GM12872 (cell line): ENCODE data around the gene PARP16.

Experiments
- TF ChIP-seq, protein P1 (sequence below): IDR thresholded peaks from 3 replicates; pipeline ENCODE4 v1.5.1; 2011; ENCODE audit warnings: low read depth, mild to moderate bottlenecking, low read length, moderate library complexity; ENCODE audit not compliant: insufficient read depth

The PARP16 gene

GRCh38 chr15:65245096-65245856 is 41.4 kb downstream of the PARP16 start:
- TF ChIP-seq, protein P1, sequence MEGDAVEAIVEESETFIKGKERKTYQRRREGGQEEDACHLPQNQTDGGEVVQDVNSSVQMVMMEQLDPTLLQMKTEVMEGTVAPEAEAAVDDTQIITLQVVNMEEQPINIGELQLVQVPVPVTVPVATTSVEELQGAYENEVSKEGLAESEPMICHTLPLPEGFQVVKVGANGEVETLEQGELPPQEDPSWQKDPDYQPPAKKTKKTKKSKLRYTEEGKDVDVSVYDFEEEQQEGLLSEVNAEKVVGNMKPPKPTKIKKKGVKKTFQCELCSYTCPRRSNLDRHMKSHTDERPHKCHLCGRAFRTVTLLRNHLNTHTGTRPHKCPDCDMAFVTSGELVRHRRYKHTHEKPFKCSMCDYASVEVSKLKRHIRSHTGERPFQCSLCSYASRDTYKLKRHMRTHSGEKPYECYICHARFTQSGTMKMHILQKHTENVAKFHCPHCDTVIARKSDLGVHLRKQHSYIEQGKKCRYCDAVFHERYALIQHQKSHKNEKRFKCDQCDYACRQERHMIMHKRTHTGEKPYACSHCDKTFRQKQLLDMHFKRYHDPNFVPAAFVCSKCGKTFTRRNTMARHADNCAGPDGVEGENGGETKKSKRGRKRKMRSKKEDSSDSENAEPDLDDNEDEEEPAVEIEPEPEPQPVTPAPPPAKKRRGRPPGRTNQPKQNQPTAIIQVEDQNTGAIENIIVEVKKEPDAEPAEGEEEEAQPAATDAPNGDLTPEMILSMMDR: no peak

DNA sequence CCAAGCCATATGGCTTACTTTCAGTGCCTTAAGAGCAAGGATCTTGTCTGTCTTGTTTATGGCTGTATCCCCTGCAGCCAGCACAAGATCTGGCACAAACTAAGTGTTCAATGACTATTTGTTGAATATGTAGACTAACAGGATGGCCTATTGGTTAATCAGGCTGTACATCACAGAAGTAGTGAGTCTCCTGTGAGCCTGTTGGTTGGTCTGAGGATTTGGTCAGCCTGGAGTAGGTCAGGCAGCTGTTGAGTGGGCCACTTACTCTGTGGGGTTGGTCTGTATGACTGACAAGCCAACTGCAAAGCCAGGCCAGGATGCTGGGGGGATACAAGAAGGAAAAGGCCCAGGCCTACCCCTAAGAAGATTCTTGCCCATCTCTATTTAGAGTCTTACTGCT is 42.0 kb downstream of the PARP16 start:
- TF ChIP-seq, protein P1: no peak

- TF ChIP-seq, protein P1: no peak
These were observed 53.0 kb downstream of the PARP16 start for GRCh38 chr15:65233696-65234095.

DNA sequence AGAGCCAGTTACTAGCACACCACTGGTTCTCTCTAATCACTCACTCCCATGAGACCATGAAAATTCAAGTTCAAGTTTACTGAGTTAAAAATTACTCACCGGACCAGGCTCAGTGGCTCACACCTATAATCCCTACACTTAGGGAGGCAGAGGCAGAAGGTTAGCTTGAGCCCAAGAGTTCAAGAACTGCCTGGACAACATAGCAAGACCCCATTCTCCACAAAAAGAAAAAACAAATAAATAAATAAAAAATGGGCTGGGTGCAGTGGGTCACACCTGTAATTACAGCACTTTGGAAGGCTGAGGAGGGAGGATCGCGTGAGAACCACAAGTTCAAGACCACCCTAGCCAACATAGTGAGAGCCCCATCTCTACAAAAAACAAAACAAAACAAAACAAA is 54.2 kb downstream of the PARP16 start:
- TF ChIP-seq, protein P1: no peak

GRCh38 chr15:65231306-65231705 is 55.4 kb downstream of the PARP16 start:
- TF ChIP-seq, protein P1: no peak

- TF ChIP-seq, protein P1: no peak
These were observed 60.5 kb downstream of the PARP16 start for GRCh38 chr15:65226221-65226620.

DNA sequence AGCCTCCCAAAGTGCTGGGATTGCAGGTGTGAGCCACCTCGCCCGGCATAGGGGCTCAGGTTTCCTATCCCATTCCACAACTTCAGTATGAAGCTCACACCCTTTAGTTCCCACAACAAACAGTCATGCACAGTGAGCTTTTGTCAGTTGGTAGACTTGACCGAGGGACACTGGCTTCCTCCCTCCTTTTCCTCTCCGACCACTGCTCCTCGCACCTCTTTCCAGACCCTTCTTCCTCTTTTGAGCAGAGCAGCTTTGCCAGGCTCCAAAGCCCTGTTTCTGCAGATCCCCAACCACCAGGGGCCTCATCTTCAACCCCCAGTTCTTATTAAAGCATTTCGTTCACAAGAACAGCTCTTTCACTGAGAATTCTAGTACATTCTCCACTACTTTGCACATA is 62.7 kb downstream of the PARP16 start:
- TF ChIP-seq, protein P1: no peak
